K562 (cell line): ENCODE results near the gene CACNA2D3. TPM values are rescaled to one million over a fixed set of nuclear protein-coding genes. Genes with fewer than 3 reads are reported as not detected.

Source experiments
- ATAC-seq: fragments of 200-7000 bp; cut with Tn5 transposase; 3 replicates; pipeline ENCODE4 v1.9.1; 2020; ENCODE audit warnings: moderate library complexity
- BruUV-seq: library from RNA; stranded (reverse); fragments of 400-500 nt; replicated peaks from 2 replicates; lab custom pipeline; 2021; lab: Mats Ljungman, UMichigan
- CTCF ChIA-PET: fragments of 300-600 bp; formaldehyde crosslinking; extraction: SDS; loops from one replicate; lab custom pipeline; 2021; ENCODE audit warnings: low intra/inter-chr PET ratio; lab: Yijun Ruan, JAX
- POLR2A ChIA-PET: fragments of 300-600, 350-650 bp; sonication (Branson Sonifier 250); formaldehyde crosslinking; extraction: SDS; loops from one replicate; lab custom pipeline; 2021; ENCODE audit warnings: antibody characterized with exemption, inconsistent platforms; lab: Yijun Ruan, JAX
- DNase-seq, 4 experiments: peaks; one replicate each; pipeline versions ENCODE4 v3.0.0 to v3.0.0-alpha.2; 2011 to 2018; ENCODE audit warnings: low spot score in 3 of 4, mixed read lengths in 3 of 4; ENCODE audit errors: extremely low read depth in 1 of 4
- FAIRE-seq: peaks from 2 replicates; lab custom pipeline; 2011; peaks lifted over from hg19 to GRCh38; lab: Jason Lieb, UNC
- H2AFZ ChIP-seq: 2 replicates; pipeline ENCODE4 v1.6.0; 2011; ENCODE audit warnings: low read depth, low read length, control low read depth, inconsistent platforms
- H3K27ac ChIP-seq: fragments of 200-600 bp; 3 replicates; pipeline ENCODE4 v1.8.0; 2011; ENCODE audit warnings: low read depth, mild to moderate bottlenecking, control low read depth, inconsistent platforms, low read length, moderate library complexity, mixed read lengths; ENCODE audit errors: extremely low read depth
- H3K27me3 ChIP-seq, 2 experiments: fragments of 300-600 bp in 1 of 2; 2 replicates in 1 of 2; 3 replicates in 1 of 2; pipeline versions ENCODE4 v1.6.0 to v1.8.0; 2011; ENCODE audit warnings: inconsistent platforms in 2 of 2, low read length in 2 of 2, mild to moderate bottlenecking in 1 of 2, mixed read lengths in 1 of 2, moderate library complexity in 1 of 2; ENCODE audit not compliant: control insufficient read depth in 2 of 2, insufficient read depth in 2 of 2
- H3K36me3 ChIP-seq: fragments of 300-600 bp; 3 replicates; pipeline ENCODE4 v1.8.0; 2011; ENCODE audit warnings: mild to moderate bottlenecking, low read length, inconsistent platforms; ENCODE audit not compliant: control insufficient read depth, insufficient read depth
- H3K4me1 ChIP-seq, 2 experiments: fragments of 200-600 bp in 1 of 2; replicated peaks in 1 of 2; 2 replicates in 1 of 2; 3 replicates in 1 of 2; pipeline versions ENCODE4 v1.5.1 to v1.8.0; 2011; ENCODE audit warnings: inconsistent platforms in 2 of 2, low read length in 2 of 2, mild to moderate bottlenecking in 1 of 2, mixed read lengths in 1 of 2, moderate library complexity in 1 of 2; ENCODE audit not compliant: control insufficient read depth in 2 of 2, insufficient read depth in 2 of 2
- H3K4me2 ChIP-seq: 2 replicates; pipeline ENCODE4 v1.6.1; 2011; ENCODE audit warnings: low read length, control low read depth, inconsistent platforms, mixed read lengths; ENCODE audit not compliant: insufficient read depth
- H3K4me3 ChIP-seq: fragments of 200-600 bp; sonication (generic), shearing (Covaris generic); 2 replicates; pipeline ENCODE4 v1.5.1; 2016; ENCODE audit warnings: control low read depth, inconsistent platforms
- H3K79me2 ChIP-seq: fragments of 200-600 bp; 3 replicates; pipeline ENCODE4 v1.8.0; 2011; ENCODE audit warnings: low read length, inconsistent platforms; ENCODE audit not compliant: control insufficient read depth, insufficient read depth
- H3K9ac ChIP-seq, 2 experiments: 2 replicates each; pipeline versions ENCODE4 v1.6.0 to v1.6.1; 2011; ENCODE audit warnings: low read depth in 2 of 2, low read length in 2 of 2, control low read depth in 1 of 2, inconsistent platforms in 1 of 2, mild to moderate bottlenecking in 1 of 2, mixed read lengths in 1 of 2; ENCODE audit not compliant: insufficient read depth in 1 of 2
- H3K9me1 ChIP-seq: one replicate; pipeline ENCODE4 v1.6.0; 2011; ENCODE audit warnings: inconsistent platforms, mild to moderate bottlenecking, low read length, moderate library complexity; ENCODE audit not compliant: control insufficient read depth, insufficient read depth
- H3K9me3 ChIP-seq: replicated peaks from 2 replicates; pipeline ENCODE4 v1.5.1; 2011; ENCODE audit warnings: low read depth, low read length, inconsistent platforms; ENCODE audit not compliant: control insufficient read depth, insufficient read depth
- H4K20me1 ChIP-seq: replicated peaks from 2 replicates; pipeline ENCODE4 v1.6.1; 2011; ENCODE audit warnings: low read length, inconsistent platforms, mixed read lengths; ENCODE audit not compliant: control insufficient read depth, insufficient read depth
- CCAR2 ChIP-seq: fragments of 200-400 bp; formaldehyde crosslinking; IDR thresholded peaks from 2 replicates; pipeline ENCODE4 v1.6.1; 2017; ENCODE audit warnings: mild to moderate bottlenecking, low read depth, low read length
- KAT8 ChIP-seq: fragments of 450-650 bp; IDR thresholded peaks from 2 replicates; pipeline ENCODE4 v1.6.1; 2016; ENCODE audit warnings: low read depth, mild to moderate bottlenecking
- PATZ1 ChIP-seq: fragments of 250-450 bp; sonication (Bioruptor Pico); IDR thresholded peaks from 2 replicates; pipeline ENCODE4 v1.5.0; 2020; ENCODE audit warnings: mild to moderate bottlenecking, borderline replicate concordance
- PCBP2 ChIP-seq: fragments of 200-400 bp; formaldehyde crosslinking; IDR thresholded peaks from 2 replicates; pipeline ENCODE4 v1.6.1; 2018; ENCODE audit warnings: low read length, low read depth, mild to moderate bottlenecking, moderate library complexity; ENCODE audit not compliant: poor library complexity, severe bottlenecking
- SFPQ ChIP-seq: fragments of 200-400 bp; formaldehyde crosslinking; IDR thresholded peaks from 2 replicates; pipeline ENCODE4 v1.6.1; 2017; ENCODE audit warnings: mild to moderate bottlenecking, low read depth, low read length, moderate library complexity
- SNIP1 ChIP-seq: fragments of 450-650 bp; IDR thresholded peaks from 2 replicates; pipeline ENCODE4 v1.7.1; 2017; ENCODE audit warnings: low read depth, mild to moderate bottlenecking
- TFAM ChIP-seq: fragments of 250-450 bp; sonication (Bioruptor Pico); conservative IDR thresholded peaks from 2 replicates; pipeline ENCODE4 v1.5.0; 2021; ENCODE audit warnings: mild to moderate bottlenecking, moderate library complexity
- TGIF2 ChIP-seq: sonication (generic); formaldehyde crosslinking; IDR thresholded peaks from 2 replicates; pipeline ENCODE4 v1.8.1; 2022; ENCODE audit warnings: mild to moderate bottlenecking, missing genetic modification reagents, moderate library complexity
- ZNF696 ChIP-seq: fragments of 250-450 bp; sonication (Bioruptor Pico); conservative IDR thresholded peaks from 2 replicates; pipeline ENCODE4 v1.4.0; 2020; ENCODE audit warnings: mild to moderate bottlenecking, moderate library complexity
- WGBS: fragments of 100-300 bp; shearing (Covaris generic); methylation state at CpG from one replicate; pipeline ENCODE4 v1.1.6; 2016; ENCODE audit warnings: low coverage, mixed read lengths; ENCODE audit not compliant: insufficient coverage; ENCODE audit errors: missing lambda C conversion rate; 5-methylcytosine and 5-hydroxymethylcytosine counted together
- in situ Hi-C: fragments of 300-500 bp; cut with MboI; formaldehyde crosslinking; loops from 4 replicates; pipeline ENCODE4 v1.15.0; 2018; ENCODE audit warnings: inconsistent platforms, mixed read lengths
- intact Hi-C: fragments of 100-400 bp; cut with micrococcal nuclease; formaldehyde crosslinking; loops from 2 replicates; pipeline ENCODE4 v1.14.2; 2022
- polyA plus RNA-seq, 8 experiments: library from polyadenylated mRNA; depleted of rRNA in 4 of 8; stranded (reverse) in 5 of 8; unstranded in 3 of 8; fragments of >200 nt; fragmentation: Nextera tagmentation in 2 of 8; fragmentation: Illumina TruSeq in 1 of 8; extraction: Ambion mirVana in 2 of 8; extraction: Trizol in 1 of 8; gene quantifications; 2 replicates each; pipeline versions ENCODE4 v1.2.1 to v1.2.3, GENCODE V29; 2011 to 2014; ENCODE audit warnings: inconsistent platforms in 1 of 8, missing spikeins in 1 of 8
- total RNA-seq, 7 experiments: library from RNA; depleted of rRNA in 6 of 7; stranded (reverse); fragments of >200 nt in 6 of 7; fragmentation: Illumina TruSeq in 2 of 7; extraction: Trizol in 2 of 7; gene quantifications; 2 replicates each; pipeline versions ENCODE4 v1.2.1 to v1.2.3, GENCODE V29; 2011 to 2021; ENCODE audit warnings: low replicate concordance in 1 of 7
- TF ChIP-seq, protein P1 (sequence below), 2 experiments: fragments of 450-650 bp; IDR thresholded peaks; 2 replicates each; pipeline ENCODE4 v1.6.1; 2016

The CACNA2D3 gene
- total and polyA plus RNA-seq, 9 of the 15 experiments (the other 6 are each of a cell fraction or from before 2014, with no cell fraction given) = 0.01 TPM; not detected in 8

DNA sequence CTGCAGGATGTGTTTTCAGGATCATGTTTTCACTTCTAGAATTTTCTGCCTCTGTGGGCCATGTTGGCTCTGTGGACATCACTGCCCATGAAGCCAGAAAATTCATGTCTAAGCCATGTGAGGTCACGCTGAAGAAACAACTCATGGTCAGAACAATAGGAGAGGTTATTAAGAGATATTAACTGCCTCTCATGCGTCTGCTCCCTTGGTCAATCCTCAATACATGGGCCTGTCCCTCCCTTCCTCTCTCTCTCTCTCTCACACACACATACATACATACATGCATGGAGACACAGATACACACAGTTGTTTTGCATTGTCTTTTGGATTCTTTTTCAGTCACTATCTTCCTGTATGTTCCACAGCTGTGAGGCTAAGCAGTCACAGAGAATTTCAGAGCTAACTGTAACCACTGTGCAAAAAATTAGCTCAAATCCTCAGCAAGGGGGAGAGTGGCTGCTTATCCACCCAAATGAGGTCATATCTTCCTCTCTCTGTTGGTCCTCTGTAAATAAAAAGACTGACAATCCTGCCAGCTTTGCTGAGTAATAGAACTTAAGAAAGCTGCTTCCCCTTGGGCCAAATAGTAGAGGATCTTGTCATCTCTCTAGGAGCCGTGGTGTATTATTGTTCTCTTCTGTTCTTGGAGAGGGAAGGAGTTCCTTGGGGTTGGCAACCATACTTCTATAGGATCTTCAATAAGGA lies 759.9 kb downstream of the CACNA2D3 start:
- Histone ChIP-seq H3K36me3 (no peaks in the 10 kb centered on the region), H3K27ac (no peak overlapping the region), H2AFZ (no peak overlapping the region), H3K9me3 (no peaks in the 10 kb centered on the region), H3K4me1 (no peaks in the 10 kb centered on the region), H3K4me3 (no peak overlapping the region), H4K20me1 (no peaks in the 10 kb centered on the region), H3K9ac (no peak overlapping the region), H3K9me1 (no peaks in the 10 kb centered on the region), H3K79me2 (no peaks in the 10 kb centered on the region), H3K4me2 (no peak overlapping the region), H3K27me3 (no peaks in the 10 kb centered on the region)
- CTCF ChIA-PET = no interaction called here
- 5% methylated on average over 2 of the region's 3 CpGs for WGBS
- no peak for ATAC-seq
- in situ Hi-C loops (no loop called here), intact Hi-C loops (no loop called here)
- FAIRE-seq = no peak
- POLR2A ChIA-PET = interaction anchor here (0.9 kb wide), 1 partner anchor 9 kb away, joined by 5 read pairs; no protein-coding TSS in a partner anchor
- no TSS peak for BruUV-seq
- TF ChIP-seq, protein P1, sequence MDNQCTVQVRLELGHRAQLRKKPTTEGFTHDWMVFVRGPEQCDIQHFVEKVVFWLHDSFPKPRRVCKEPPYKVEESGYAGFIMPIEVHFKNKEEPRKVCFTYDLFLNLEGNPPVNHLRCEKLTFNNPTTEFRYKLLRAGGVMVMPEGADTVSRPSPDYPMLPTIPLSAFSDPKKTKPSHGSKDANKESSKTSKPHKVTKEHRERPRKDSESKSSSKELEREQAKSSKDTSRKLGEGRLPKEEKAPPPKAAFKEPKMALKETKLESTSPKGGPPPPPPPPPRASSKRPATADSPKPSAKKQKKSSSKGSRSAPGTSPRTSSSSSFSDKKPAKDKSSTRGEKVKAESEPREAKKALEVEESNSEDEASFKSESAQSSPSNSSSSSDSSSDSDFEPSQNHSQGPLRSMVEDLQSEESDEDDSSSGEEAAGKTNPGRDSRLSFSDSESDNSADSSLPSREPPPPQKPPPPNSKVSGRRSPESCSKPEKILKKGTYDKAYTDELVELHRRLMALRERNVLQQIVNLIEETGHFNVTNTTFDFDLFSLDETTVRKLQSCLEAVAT (IDR thresholded peaks at IDR 0.05) = no peak
- TF ChIP-seq SFPQ (no peak), TGIF2 (CRISPR knock-in tag) (no peak), KAT8 (no peak), PATZ1 (CRISPR knock-in tag) (no peak), TFAM (CRISPR knock-in tag) (no peak), SNIP1 (no peak), PCBP2 (no peak), CCAR2 (no peak), ZNF696 (no peak)
- DNase-seq = no peak
